ENCODE data around the gene VPS72.

The VPS72 gene

GRCh38 chr1:151132335-151133017, 57.5 kb downstream of the VPS72 start:
- Histone ChIP-seq H3K27me3 (ENCODE audit: control insufficient read depth in 1 of 2, insufficient read depth in 2 of 2, low read length in 2 of 2) (no peaks in the 10 kb centered on the region), H3K36me3 (ENCODE audit: control insufficient read depth in 2 of 2, insufficient read depth in 2 of 2, low read length in 2 of 2) (peaks cover 17% of the 10 kb centered on the region in 2 donors), H3K4me3 (ENCODE audit: low read length in 2 of 2) (peak overlapping the region; percentile 73 to 78), H3K9ac (ENCODE audit: low read length in 2 of 2) (peak overlapping the region; percentile 47 to 62), H3K9me3 (ENCODE audit: control insufficient read depth in 2 of 2, low read length in 2 of 2) (no peaks in the 10 kb centered on the region), H3K27ac (ENCODE audit: low read length) (peak overlapping the region; percentile 77), H3K4me1 (ENCODE audit: control insufficient read depth, insufficient read depth, low read length) (peaks cover 15% of the 10 kb centered on the region)

- peaks cover 15% of the 10 kb centered on the region for H3K4me1 ChIP-seq (ENCODE audit: control insufficient read depth, insufficient read depth, low read length)
- peak overlapping the region; percentile 77 for H3K27ac ChIP-seq (ENCODE audit: low read length)
- H3K9me3 ChIP-seq (ENCODE audit: control insufficient read depth in 2 of 2, low read length in 2 of 2) = no peaks in the 10 kb centered on the region
- peak overlapping the region; percentile 62 to 69 for H3K9ac ChIP-seq (ENCODE audit: low read length in 2 of 2)
- H3K36me3 ChIP-seq (ENCODE audit: control insufficient read depth in 2 of 2, insufficient read depth in 2 of 2, low read length in 2 of 2) = peaks cover 16 to 17% of the 10 kb centered on the region in 2 donors
- H3K27me3 ChIP-seq (ENCODE audit: control insufficient read depth in 1 of 2, insufficient read depth in 2 of 2, low read length in 2 of 2) = no peaks in the 10 kb centered on the region
- H3K4me3 ChIP-seq (ENCODE audit: low read length in 2 of 2) = peak overlapping the region; percentile 73 to 78
Observed at GRCh38 chr1:151131701-151132334, 58.2 kb downstream of the VPS72 start.

GRCh38 chr1:151130987-151131586, 58.9 kb downstream of the VPS72 start:
- Histone ChIP-seq H3K9me3 (ENCODE audit: control insufficient read depth in 2 of 2, low read length in 2 of 2) (no peaks in the 10 kb centered on the region), H3K36me3 (ENCODE audit: control insufficient read depth in 2 of 2, insufficient read depth in 2 of 2, low read length in 2 of 2) (peaks cover 10 to 12% of the 10 kb centered on the region in 2 donors), H3K4me3 (ENCODE audit: low read length in 2 of 2) (peak overlapping the region; percentile 73 to 78), H3K27ac (ENCODE audit: low read length) (peak overlapping the region; percentile 77), H3K27me3 (ENCODE audit: control insufficient read depth in 1 of 2, insufficient read depth in 2 of 2, low read length in 2 of 2) (no peaks in the 10 kb centered on the region), H3K9ac (ENCODE audit: low read length in 2 of 2) (peak overlapping the region; percentile 62 to 80), H3K4me1 (ENCODE audit: control insufficient read depth, insufficient read depth, low read length) (peaks cover 15% of the 10 kb centered on the region)

GRCh38 chr1:151128800-151129199, 61.2 kb downstream of the VPS72 start:
- peaks cover 15% of the 10 kb centered on the region for H3K4me1 ChIP-seq (ENCODE audit: control insufficient read depth, insufficient read depth, low read length)
- H3K4me3 ChIP-seq (ENCODE audit: low read length in 2 of 2) = no peak overlapping the region
- H3K27me3 ChIP-seq (ENCODE audit: control insufficient read depth in 1 of 2, insufficient read depth in 2 of 2, low read length in 2 of 2) = no peaks in the 10 kb centered on the region
- H3K36me3 ChIP-seq (ENCODE audit: control insufficient read depth in 2 of 2, insufficient read depth in 2 of 2, low read length in 2 of 2) = peaks cover 0 to 4% of the 10 kb centered on the region in 2 donors
- no peak overlapping the region for H3K27ac ChIP-seq (ENCODE audit: low read length)
- H3K9ac ChIP-seq (ENCODE audit: low read length in 2 of 2) = no peak overlapping the region
- H3K9me3 ChIP-seq (ENCODE audit: control insufficient read depth in 2 of 2, low read length in 2 of 2) = no peaks in the 10 kb centered on the region

Data from stomach smooth muscle (tissue), 2 donors.